Measurements from ENCODE around the gene HCAR2.
"Not testable (repeated sequence)": the region's sequence is repeated elsewhere in the genome, so short reads cannot be mapped to it uniquely, and the experiment has no call there.

HCAR2 gene

DNA sequence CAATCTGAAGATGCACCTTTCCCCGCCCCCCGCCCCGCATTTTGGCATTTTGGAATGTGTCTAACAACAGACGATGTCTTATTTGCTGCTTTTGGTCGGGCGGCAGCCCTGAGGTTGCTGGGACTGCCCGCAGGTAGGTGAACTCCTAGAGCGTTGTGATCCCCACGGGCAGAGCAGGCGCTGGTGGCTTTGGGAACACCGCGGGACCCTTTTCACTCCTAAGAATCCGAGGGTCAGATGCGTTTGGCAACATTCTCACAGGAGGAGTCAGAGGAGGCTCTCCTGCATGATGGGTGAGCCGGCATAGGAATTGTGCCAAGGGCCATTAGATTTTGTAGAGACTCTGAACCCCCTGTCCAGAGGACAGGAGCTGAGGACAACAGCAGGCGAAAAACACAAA, 41.9 kb downstream of the HCAR2 start:
- DNase-seq = no peak

DNA sequence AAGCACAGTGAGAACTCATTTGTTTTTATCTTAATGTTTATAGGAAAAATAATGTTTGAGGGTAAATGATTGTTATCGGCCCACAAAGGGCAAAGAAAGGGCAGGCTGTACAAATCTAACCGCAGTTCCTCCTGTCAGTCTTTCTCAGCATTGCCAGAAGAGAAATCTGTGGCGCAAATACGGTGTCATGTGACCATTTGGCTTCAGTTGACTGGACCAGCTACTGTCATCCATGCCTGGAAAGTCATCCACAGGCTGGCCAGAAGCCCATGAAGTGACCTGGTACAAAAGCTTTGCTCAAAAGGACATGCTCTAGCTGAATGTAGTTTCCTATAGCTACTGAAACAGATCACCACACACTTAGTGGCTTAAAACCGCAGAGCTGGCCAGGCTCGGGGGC, 43.6 kb downstream of the HCAR2 start:
- DNase-seq = no peak

DNA sequence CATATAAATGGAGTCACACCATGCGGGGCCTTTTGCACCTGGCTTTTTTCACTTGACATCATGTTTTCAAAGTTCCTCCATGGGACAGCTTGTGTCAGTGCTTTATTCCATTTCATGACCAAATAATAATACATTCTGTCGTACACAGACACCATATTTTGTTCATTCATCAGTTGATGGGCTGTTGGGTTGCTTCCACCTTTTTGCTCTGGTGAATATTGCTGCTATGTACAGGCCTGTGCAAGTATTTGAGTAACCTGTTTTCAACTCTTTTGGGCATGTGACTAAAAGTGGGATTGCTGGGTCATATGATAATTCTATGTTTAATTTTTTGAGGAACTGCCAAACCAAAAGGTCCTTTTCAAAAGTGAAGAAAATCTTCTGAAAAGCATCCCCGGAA, 46.9 kb downstream of the HCAR2 start:
- DNase-seq = no peak

- not testable (repeated sequence) for DNase-seq
These were observed 49.9 kb downstream of the HCAR2 start for GRCh38 chr12:122653291-122653690.

- no peak for DNase-seq
These were observed 51.5 kb downstream of the HCAR2 start for GRCh38 chr12:122651520-122652224.

Data from CD4-positive, alpha-beta T cell treated with Interleukin-12 subunit alpha and Interleukin-12 subunit beta, for 1 hour (primary cell).